ENCODE data around the gene SEMA5A. TPM values are rescaled to one million over a fixed set of nuclear protein-coding genes. Genes with fewer than 3 reads are reported as not detected.

Gene SEMA5A
- total and polyA plus RNA-seq, 2 of the 8 experiments (the other 6 are each of a cell fraction or from before 2014, with no cell fraction given) = 5.3 to 8.9 TPM

GRCh38 chr5:9524941-9525340 is 20.9 kb downstream of the SEMA5A start:
- no peak overlapping the region for H2BK120ac ChIP-seq (replicated peaks; ENCODE audit: low read depth, low read length)
- no peak overlapping the region for H3K4ac ChIP-seq (replicated peaks; ENCODE audit: insufficient read length, low read depth, low read length)
- no peaks in the 10 kb centered on the region for H3K36me3 ChIP-seq (ENCODE audit: control insufficient read depth in 2 of 4, insufficient read depth in 4 of 4, low read length in 3 of 4)
- POLR2A ChIA-PET (ENCODE audit: partially characterized antibody) = no interaction called here
- H2BK20ac ChIP-seq (ENCODE audit: low read length) = no peak overlapping the region
- H4K20me1 ChIP-seq (replicated peaks in 1 of 2; ENCODE audit: control insufficient read depth in 1 of 2, insufficient read depth in 2 of 2, low read length in 2 of 2) = peaks cover 0 to 1% of the 10 kb centered on the region in 2 experiments
- H3K9ac ChIP-seq (replicated peaks in 1 of 4; ENCODE audit: extremely low read depth in 1 of 4, low read depth in 3 of 4, low read length in 3 of 4) = no peak overlapping the region
- H3K79me1 ChIP-seq (ENCODE audit: low read depth, low read length) = peaks cover 3% of the 10 kb centered on the region; the same call in 1 of the 2 replicates
- no peak overlapping the region for H3K27ac ChIP-seq (ENCODE audit: low read depth, low read length)
- H4K8ac ChIP-seq (ENCODE audit: extremely low read depth, insufficient read depth, low read length) = no peak overlapping the region
- no peak overlapping the region for H2BK15ac ChIP-seq (ENCODE audit: low read length)
- no peak overlapping the region for H3K18ac ChIP-seq (ENCODE audit: extremely low read depth, low read length)
- no peak overlapping the region for H2BK12ac ChIP-seq (ENCODE audit: low read depth, low read length)
- no peak for FAIRE-seq
- no peak for TF ChIP-seq MAX (IDR thresholded peaks at IDR 0.05)
- TF ChIP-seq SP1 (IDR thresholded peaks at IDR 0.05; ENCODE audit: low read depth, low read length) = no peak
- TF ChIP-seq CHD2 (IDR thresholded peaks at IDR 0.05; ENCODE audit: low read length) = no peak
- no peak for TF ChIP-seq CBX5 (IDR thresholded peaks at IDR 0.05; ENCODE audit: low read depth, low read length)
- H2AFZ ChIP-seq (ENCODE audit: low read length) = no peak overlapping the region
- CTCF ChIA-PET (ENCODE audit: partially characterized antibody) = interaction anchor here (1.3 to 1.4 kb wide), 2 partner anchors 12 to 13 kb away, joined by 3 read pairs; no protein-coding TSS in a partner anchor
- no peak for DNase-seq (ENCODE audit: low read depth in 1 of 2, low spot score in 2 of 2)
- no peak overlapping the region for H2BK5ac ChIP-seq (ENCODE audit: low read depth, low read length)
- H3K23ac ChIP-seq (ENCODE audit: insufficient read length) = no peak overlapping the region
- no peaks in the 10 kb centered on the region for H3K4me1 ChIP-seq (replicated peaks in 1 of 4; ENCODE audit: control insufficient read depth in 3 of 4, insufficient read depth in 4 of 4, low read length in 3 of 4)
- no peak overlapping the region for H3K14ac ChIP-seq (ENCODE audit: insufficient read length)
- H3K9me3 ChIP-seq (ENCODE audit: insufficient read depth in 2 of 2, low read depth in 1 of 2, low read length in 1 of 2) = no peaks in the 10 kb centered on the region
- H2AK5ac ChIP-seq (ENCODE audit: low read depth, low read length) = no peak overlapping the region
- no peak overlapping the region for H3K4me3 ChIP-seq (ENCODE audit: extremely low read depth in 1 of 4, insufficient read depth in 2 of 4, low read depth in 3 of 4, low read length in 4 of 4)
- no peaks in the 10 kb centered on the region for H3K23me2 ChIP-seq (ENCODE audit: low read depth, low read length)
- no peak overlapping the region for H3K4me2 ChIP-seq (ENCODE audit: insufficient read depth in 1 of 2, low read depth in 2 of 2, low read length in 2 of 2)
- 86% methylated on average over 1 of the region's 1 CpG; no CpG with 5 or more reads in 1 of the 2 experiments for WGBS, 2 experiments (ENCODE audit: extremely low coverage in 1 of 2, insufficient coverage in 1 of 2, insufficient read length in 1 of 2, insufficient replicate concordance in 2 of 2, low coverage in 1 of 2, low lambda C conversion rate in 2 of 2, missing lambda C conversion rate in 1 of 2)
- no peak overlapping the region for H3K56ac ChIP-seq (replicated peaks; ENCODE audit: insufficient read length, low read depth, low read length)
- no peaks in the 10 kb centered on the region for H3K79me2 ChIP-seq (ENCODE audit: control insufficient read depth in 1 of 2, insufficient read depth in 2 of 2, low read length in 2 of 2)
- H4K91ac ChIP-seq (replicated peaks; ENCODE audit: insufficient read length, low read length) = no peak overlapping the region
- no peak overlapping the region for H4K5ac ChIP-seq (ENCODE audit: insufficient read length, low read depth, low read length)
- H3K27me3 ChIP-seq (replicated peaks in 1 of 4; ENCODE audit: control insufficient read depth in 3 of 4, extremely low read depth in 1 of 4, insufficient read depth in 3 of 4, low read length in 3 of 4) = no peaks in the 10 kb centered on the region

Measured in H1 (cell line).